ENCODE data around the gene PHACTR1. TPM values are rescaled to one million over a fixed set of nuclear protein-coding genes. Genes with fewer than 3 reads are reported as not detected.
"Not testable (repeated sequence)": the region's sequence is repeated elsewhere in the genome, so short reads cannot be mapped to it uniquely, and the experiment has no call there.

PHACTR1 gene
- total RNA-seq, 4 donors from 2014 or later: 1.2 to 3.2 (median 1.6) TPM; not detected in 1

- no peaks in the 10 kb centered on the region for H3K9me3 ChIP-seq
- no peak overlapping the region for H3K4me3 ChIP-seq
- H3K4me1 ChIP-seq: no peaks in the 10 kb centered on the region
- DNase-seq: no peak
- TF ChIP-seq EP300 (IDR thresholded peaks at IDR 0.05; ENCODE audit: low read depth) (no peak), POLR2AphosphoS5 (IDR thresholded peaks at IDR 0.05) (no peak), POLR2A (IDR thresholded peaks at IDR 0.05) (no peak)
- TF ChIP-seq, protein P1, sequence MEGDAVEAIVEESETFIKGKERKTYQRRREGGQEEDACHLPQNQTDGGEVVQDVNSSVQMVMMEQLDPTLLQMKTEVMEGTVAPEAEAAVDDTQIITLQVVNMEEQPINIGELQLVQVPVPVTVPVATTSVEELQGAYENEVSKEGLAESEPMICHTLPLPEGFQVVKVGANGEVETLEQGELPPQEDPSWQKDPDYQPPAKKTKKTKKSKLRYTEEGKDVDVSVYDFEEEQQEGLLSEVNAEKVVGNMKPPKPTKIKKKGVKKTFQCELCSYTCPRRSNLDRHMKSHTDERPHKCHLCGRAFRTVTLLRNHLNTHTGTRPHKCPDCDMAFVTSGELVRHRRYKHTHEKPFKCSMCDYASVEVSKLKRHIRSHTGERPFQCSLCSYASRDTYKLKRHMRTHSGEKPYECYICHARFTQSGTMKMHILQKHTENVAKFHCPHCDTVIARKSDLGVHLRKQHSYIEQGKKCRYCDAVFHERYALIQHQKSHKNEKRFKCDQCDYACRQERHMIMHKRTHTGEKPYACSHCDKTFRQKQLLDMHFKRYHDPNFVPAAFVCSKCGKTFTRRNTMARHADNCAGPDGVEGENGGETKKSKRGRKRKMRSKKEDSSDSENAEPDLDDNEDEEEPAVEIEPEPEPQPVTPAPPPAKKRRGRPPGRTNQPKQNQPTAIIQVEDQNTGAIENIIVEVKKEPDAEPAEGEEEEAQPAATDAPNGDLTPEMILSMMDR (IDR thresholded peaks at IDR 0.05): no peak
- no peaks in the 10 kb centered on the region for H3K27me3 ChIP-seq
- WGBS, 2 donors (ENCODE audit: low coverage in 1 of 2): 67 to 92% methylated on average over 2 of the region's 2 CpGs
- intact Hi-C loops (cut with DNase I; ENCODE audit: low total_unique reads): no loop called here
- H3K27ac ChIP-seq: no peak overlapping the region
- no peaks in the 10 kb centered on the region for H3K36me3 ChIP-seq
- in situ Hi-C loops (cut with MboI; ENCODE audit: low pct_ligation_motif_present in 1 of 4, low pct_unique_long_range_greater_than_20kb in 1 of 4, low sequenced_read_pairs in 3 of 4): no loop called here
Observed at GRCh38 chr6:12725263-12725662, 8.7 kb downstream of the PHACTR1 start.

GRCh38 chr6:12729467-12729866 is 12.9 kb downstream of the PHACTR1 start:
- no peaks in the 10 kb centered on the region for H3K9me3 ChIP-seq
- DNase-seq: no peak
- TF ChIP-seq POLR2AphosphoS5 (IDR thresholded peaks at IDR 0.05) (no peak), EP300 (IDR thresholded peaks at IDR 0.05; ENCODE audit: low read depth) (no peak), POLR2A (IDR thresholded peaks at IDR 0.05) (no peak)
- TF ChIP-seq, protein P1 (IDR thresholded peaks at IDR 0.05): no peak
- no peaks in the 10 kb centered on the region for H3K27me3 ChIP-seq
- no peak overlapping the region for H3K4me3 ChIP-seq
- no peak overlapping the region for H3K27ac ChIP-seq
- no peaks in the 10 kb centered on the region for H3K4me1 ChIP-seq
- no peaks in the 10 kb centered on the region for H3K36me3 ChIP-seq
- intact Hi-C loops (cut with DNase I; ENCODE audit: low total_unique reads): no loop called here
- WGBS, 2 donors (ENCODE audit: low coverage in 1 of 2): 39 to 54% methylated on average over 4 of the region's 4 CpGs
- in situ Hi-C loops (cut with MboI; ENCODE audit: low pct_ligation_motif_present in 1 of 4, low pct_unique_long_range_greater_than_20kb in 1 of 4, low sequenced_read_pairs in 3 of 4): no loop called here

DNA sequence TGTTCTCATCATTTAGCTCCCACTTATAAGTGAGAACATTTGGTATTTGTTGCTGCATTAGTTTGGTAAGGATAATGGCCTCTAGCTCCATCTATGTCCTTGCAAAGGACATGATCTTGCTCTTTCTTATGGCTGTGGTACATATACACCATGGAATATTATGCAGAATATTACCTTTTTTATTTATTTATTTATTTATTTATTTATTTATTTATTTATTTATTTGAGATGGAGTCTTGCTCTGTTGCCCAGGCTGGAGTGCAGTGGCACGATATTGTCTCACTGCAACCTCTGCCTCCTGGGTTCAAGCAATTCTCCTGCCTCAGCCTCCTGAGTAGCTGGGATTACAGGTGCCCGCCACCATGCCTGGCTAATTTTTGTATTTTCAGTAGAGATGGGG is 14.2 kb downstream of the PHACTR1 start:
- H3K27ac ChIP-seq; intact Hi-C loops (cut with DNase I; ENCODE audit: low total_unique reads); in situ Hi-C loops (cut with MboI; ENCODE audit: low pct_ligation_motif_present in 1 of 4, low pct_unique_long_range_greater_than_20kb in 1 of 4, low sequenced_read_pairs in 3 of 4); H3K36me3 ChIP-seq; H3K4me3 ChIP-seq; H3K27me3 ChIP-seq; DNase-seq; H3K9me3 ChIP-seq; H3K4me1 ChIP-seq: not testable (repeated sequence)
- WGBS, 2 donors (ENCODE audit: low coverage in 1 of 2): 97% methylated on average over 2 of the region's 2 CpGs; no CpG with 5 or more reads in 1 of the 2 donors

DNA sequence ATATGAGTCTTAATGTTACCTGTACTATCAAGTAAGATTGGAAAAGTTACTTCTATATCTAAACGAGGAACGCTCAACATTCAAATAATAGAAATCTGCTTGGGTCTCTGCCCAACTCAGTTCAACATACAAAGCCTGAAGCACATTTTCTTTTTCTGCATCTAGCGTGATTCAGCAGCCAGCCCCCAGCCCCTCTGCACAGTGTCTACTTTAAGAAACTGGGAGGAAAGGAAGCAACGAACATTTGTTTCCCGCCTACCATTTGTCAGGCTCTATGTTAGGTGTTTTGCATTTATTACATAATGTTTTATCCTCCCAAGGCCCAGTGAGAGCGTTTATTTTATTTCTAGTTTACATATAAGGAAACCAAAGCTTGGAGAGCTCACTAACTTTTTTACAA is 17.3 kb downstream of the PHACTR1 start:
- in situ Hi-C loops (cut with MboI; ENCODE audit: low pct_ligation_motif_present in 1 of 4, low pct_unique_long_range_greater_than_20kb in 1 of 4, low sequenced_read_pairs in 3 of 4): no loop called here
- 31 to 58% methylated on average over 6 of the region's 6 CpGs for WGBS, 2 donors (ENCODE audit: low coverage in 1 of 2)
- Histone ChIP-seq H3K4me3 (no peak overlapping the region), H3K27ac (no peak overlapping the region), H3K27me3 (no peaks in the 10 kb centered on the region), H3K9me3 (no peaks in the 10 kb centered on the region), H3K4me1 (no peaks in the 10 kb centered on the region), H3K36me3 (no peaks in the 10 kb centered on the region)
- DNase-seq: no peak
- intact Hi-C loops (cut with DNase I; ENCODE audit: low total_unique reads): no loop called here
- TF ChIP-seq POLR2AphosphoS5 (IDR thresholded peaks at IDR 0.05) (no peak), POLR2A (IDR thresholded peaks at IDR 0.05) (no peak), EP300 (IDR thresholded peaks at IDR 0.05; ENCODE audit: low read depth) (no peak)
- TF ChIP-seq, protein P1 (IDR thresholded peaks at IDR 0.05): no peak

GRCh38 chr6:12735786-12736185 is 19.2 kb downstream of the PHACTR1 start:
- no peak for DNase-seq
- intact Hi-C loops (cut with DNase I; ENCODE audit: low total_unique reads): no loop called here
- TF ChIP-seq, protein P1 (IDR thresholded peaks at IDR 0.05): no peak
- no peak for TF ChIP-seq EP300 (IDR thresholded peaks at IDR 0.05; ENCODE audit: low read depth)
- TF ChIP-seq POLR2A (IDR thresholded peaks at IDR 0.05): no peak
- TF ChIP-seq POLR2AphosphoS5 (IDR thresholded peaks at IDR 0.05): no peak
- no peak overlapping the region for H3K27ac ChIP-seq
- H3K27me3 ChIP-seq: no peaks in the 10 kb centered on the region
- no peak overlapping the region for H3K4me3 ChIP-seq
- H3K9me3 ChIP-seq: no peaks in the 10 kb centered on the region
- no peaks in the 10 kb centered on the region for H3K4me1 ChIP-seq
- no peaks in the 10 kb centered on the region for H3K36me3 ChIP-seq
- WGBS, 2 donors (ENCODE audit: low coverage in 1 of 2): 33 to 45% methylated on average over 1 of the region's 1 CpG
- in situ Hi-C loops (cut with MboI; ENCODE audit: low pct_ligation_motif_present in 1 of 4, low pct_unique_long_range_greater_than_20kb in 1 of 4, low sequenced_read_pairs in 3 of 4): no loop called here
